ENCODE data around the gene PSENEN.

DNA sequence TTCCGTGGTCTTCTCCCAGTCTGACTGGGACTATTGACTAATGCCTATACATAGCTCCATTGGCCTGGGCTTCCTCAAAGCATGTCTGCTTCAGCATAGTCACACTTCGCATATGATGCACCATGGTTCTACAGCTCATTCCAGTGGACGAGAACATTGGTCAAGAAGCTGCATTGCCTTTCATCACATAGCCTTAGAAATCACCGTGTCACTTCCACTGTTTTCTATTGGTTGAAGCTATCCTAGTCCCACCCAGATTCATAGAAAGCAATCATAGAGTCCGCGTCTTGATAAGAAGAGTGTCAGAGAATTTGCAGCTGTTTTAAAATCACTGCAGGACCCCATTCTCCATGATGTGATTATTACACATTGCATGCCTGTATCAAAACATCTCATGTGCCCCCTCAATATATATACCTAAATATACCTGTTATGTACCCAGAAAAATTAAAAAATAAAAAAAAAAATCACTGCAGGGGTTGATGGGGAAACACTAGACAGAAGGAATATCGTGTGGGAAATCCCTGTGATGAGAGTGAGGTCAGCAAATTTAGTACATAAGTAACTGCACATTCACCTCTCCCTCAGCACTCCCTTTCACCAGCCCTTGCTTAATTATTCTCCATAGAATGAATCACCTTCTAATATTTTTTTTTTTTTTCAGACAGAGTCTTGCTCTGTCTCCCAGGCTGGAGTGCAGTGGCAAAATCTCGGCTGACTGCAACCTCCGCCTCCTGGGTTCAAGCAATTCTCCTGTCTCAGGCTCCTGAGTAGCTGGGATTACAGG lies 27.8 kb downstream of the PSENEN start:
- TF ChIP-seq, protein P1, sequence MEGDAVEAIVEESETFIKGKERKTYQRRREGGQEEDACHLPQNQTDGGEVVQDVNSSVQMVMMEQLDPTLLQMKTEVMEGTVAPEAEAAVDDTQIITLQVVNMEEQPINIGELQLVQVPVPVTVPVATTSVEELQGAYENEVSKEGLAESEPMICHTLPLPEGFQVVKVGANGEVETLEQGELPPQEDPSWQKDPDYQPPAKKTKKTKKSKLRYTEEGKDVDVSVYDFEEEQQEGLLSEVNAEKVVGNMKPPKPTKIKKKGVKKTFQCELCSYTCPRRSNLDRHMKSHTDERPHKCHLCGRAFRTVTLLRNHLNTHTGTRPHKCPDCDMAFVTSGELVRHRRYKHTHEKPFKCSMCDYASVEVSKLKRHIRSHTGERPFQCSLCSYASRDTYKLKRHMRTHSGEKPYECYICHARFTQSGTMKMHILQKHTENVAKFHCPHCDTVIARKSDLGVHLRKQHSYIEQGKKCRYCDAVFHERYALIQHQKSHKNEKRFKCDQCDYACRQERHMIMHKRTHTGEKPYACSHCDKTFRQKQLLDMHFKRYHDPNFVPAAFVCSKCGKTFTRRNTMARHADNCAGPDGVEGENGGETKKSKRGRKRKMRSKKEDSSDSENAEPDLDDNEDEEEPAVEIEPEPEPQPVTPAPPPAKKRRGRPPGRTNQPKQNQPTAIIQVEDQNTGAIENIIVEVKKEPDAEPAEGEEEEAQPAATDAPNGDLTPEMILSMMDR (IDR thresholded peaks at IDR 0.05) = no peak
- TF ChIP-seq POLR2A (IDR thresholded peaks at IDR 0.05) = no peak
